HCT116 (cell line): ENCODE results near the gene ATXN1. TPM values are rescaled to one million over a fixed set of nuclear protein-coding genes. Genes with fewer than 3 reads are reported as not detected.

Experiments used
- ATAC-seq: fragments of 200-7000 bp; cut with Tn5 transposase; 2 replicates; pipeline ENCODE4 v1.9.1; 2020; ENCODE audit warnings: mild to moderate bottlenecking, moderate library complexity
- BruUV-seq: library from RNA; stranded (reverse); fragments of 400-500 nt; replicated peaks from 2 replicates; lab custom pipeline; 2021; lab: Mats Ljungman, UMichigan
- CTCF ChIA-PET: fragments of 300-600 bp; sonication (Branson Sonifier 250); formaldehyde crosslinking; loops from one replicate; lab custom pipeline; 2021; ENCODE audit warnings: antibody characterized with exemption; lab: Charles Lee
- POLR2A ChIA-PET: fragments of 300-600, 350-600 bp; sonication (Branson Sonifier 250); formaldehyde crosslinking; loops from one replicate; lab custom pipeline; 2021; ENCODE audit warnings: antibody characterized with exemption; lab: Charles Lee
- RAD21 ChIA-PET, 2 experiments: fragments of 300-600 bp; sonication (Branson Sonifier 250); formaldehyde crosslinking; loops; one replicate each; lab custom pipeline; 2023; ENCODE audit warnings: low total read pairs in 2 of 2; ENCODE audit not compliant: uncharacterized antibody in 2 of 2, unreplicated experiment in 2 of 2, low non-redundant PET in 1 of 2; lab: Charles Lee
- DNase-seq: peaks from one replicate; pipeline ENCODE4 v3.0.0-alpha.2; 2010; ENCODE audit warnings: low read depth, low spot score
- H2AFZ ChIP-seq: fragments of 200-600 bp; shearing (Covaris generic), sonication (generic); 2 replicates; pipeline ENCODE4 v1.6.1; 2017; ENCODE audit warnings: low read depth, mixed run types, mixed read lengths, antibody characterized with exemption, low read length; ENCODE audit not compliant: poor library complexity, severe bottlenecking
- H3K27ac ChIP-seq: 2 replicates; pipeline ENCODE4 v1.5.1; 2012; ENCODE audit warnings: low read depth, low read length
- H3K27me3 ChIP-seq: fragments of 200-600 bp; sonication (generic); 2 replicates; pipeline ENCODE4 v1.6.1; 2016; ENCODE audit warnings: mixed run types, low read length, mixed read lengths; ENCODE audit not compliant: insufficient read depth
- H3K36me3 ChIP-seq, 2 experiments: fragments of 200-500 bp in 1 of 2; fragments of 200-600 bp in 1 of 2; sonication (Bioruptor generic) in 1 of 2; sonication (generic) in 1 of 2; 2 replicates each; pipeline versions ENCODE4 v1.5.1 to v1.6.1; 2014 to 2016; ENCODE audit warnings: low read length in 2 of 2, inconsistent platforms in 1 of 2, mixed read lengths in 1 of 2, mixed run types in 1 of 2; ENCODE audit not compliant: insufficient read depth in 2 of 2, control insufficient read depth in 1 of 2
- H3K4me1 ChIP-seq, 2 experiments: fragments of 200-600 bp in 1 of 2; sonication (generic) in 1 of 2; 2 replicates each; pipeline versions ENCODE4 v1.5.1 to v1.6.1; 2012 to 2017; ENCODE audit warnings: low read length in 2 of 2, inconsistent platforms in 1 of 2, mild to moderate bottlenecking in 1 of 2, mixed read lengths in 1 of 2, mixed run types in 1 of 2, moderate library complexity in 1 of 2; ENCODE audit not compliant: insufficient read depth in 2 of 2, control insufficient read depth in 1 of 2
- H3K4me2 ChIP-seq: fragments of 200-600 bp; sonication (generic); 2 replicates; pipeline ENCODE4 v1.6.1; 2017; ENCODE audit warnings: mixed run types, low read length, mixed read lengths
- H3K4me3 ChIP-seq, 2 experiments: fragments of 200-600 bp in 1 of 2; sonication (generic) in 1 of 2; replicated peaks in 1 of 2; 2 replicates each; pipeline ENCODE4 v1.5.1; 2011 to 2016; ENCODE audit warnings: low read length in 2 of 2, control low read depth in 1 of 2, low read depth in 1 of 2, mild to moderate bottlenecking in 1 of 2, mixed read lengths in 1 of 2, mixed run types in 1 of 2
- H3K79me2 ChIP-seq: fragments of 200-600 bp; sonication (generic); 2 replicates; pipeline ENCODE4 v1.6.1; 2017; ENCODE audit warnings: mild to moderate bottlenecking, mixed run types, low read length, moderate library complexity, mixed read lengths; ENCODE audit not compliant: insufficient read depth
- H3K9ac ChIP-seq: fragments of 200-600 bp; sonication (generic); 2 replicates; pipeline ENCODE4 v1.6.1; 2016; ENCODE audit warnings: low read length, mixed read lengths
- H3K9me2 ChIP-seq: fragments of 200-600 bp; sonication (generic), shearing (Covaris generic); 2 replicates; pipeline ENCODE4 v1.6.1; 2017; ENCODE audit warnings: mixed run types, mild to moderate bottlenecking, moderate library complexity; ENCODE audit not compliant: insufficient read depth
- H3K9me3 ChIP-seq, 2 experiments: fragments of 200-500 bp in 1 of 2; fragments of 200-600 bp in 1 of 2; sonication (Bioruptor generic) in 1 of 2; sonication (generic) in 1 of 2; 2 replicates each; pipeline ENCODE4 v1.6.1; 2014 to 2017; ENCODE audit warnings: low read length in 2 of 2, mixed read lengths in 2 of 2, inconsistent platforms in 1 of 2, low read depth in 1 of 2, mild to moderate bottlenecking in 1 of 2, mixed run types in 1 of 2, moderate library complexity in 1 of 2; ENCODE audit not compliant: control insufficient read depth in 1 of 2, insufficient read depth in 1 of 2
- H4K20me1 ChIP-seq: fragments of 200-600 bp; sonication (generic), shearing (Covaris generic); 2 replicates; pipeline ENCODE4 v1.6.1; 2017; ENCODE audit warnings: mixed run types, mild to moderate bottlenecking, moderate library complexity; ENCODE audit not compliant: insufficient read depth
- ATF3 ChIP-seq: IDR thresholded peaks from 2 replicates; pipeline ENCODE4 v1.6.1; 2012
- CEBPB ChIP-seq: IDR thresholded peaks from 2 replicates; pipeline ENCODE4 v1.6.1; 2012; ENCODE audit warnings: low read depth
- CTCF ChIP-seq, 3 experiments: fragments of 200-600 bp in 1 of 3; sonication (generic) in 1 of 3; IDR thresholded peaks in 2 of 3; conservative IDR thresholded peaks in 1 of 3; 2 replicates each; pipeline ENCODE4 v1.5.1; 2012 to 2017; ENCODE audit warnings: low read depth in 2 of 3, low read length in 2 of 3, antibody characterized with exemption in 1 of 3, borderline replicate concordance in 1 of 3, control low read depth in 1 of 3, mild to moderate bottlenecking in 1 of 3, mixed read lengths in 1 of 3, mixed run types in 1 of 3, moderate library complexity in 1 of 3; ENCODE audit not compliant: insufficient read depth in 1 of 3
- EGR1 ChIP-seq: IDR thresholded peaks from 2 replicates; pipeline ENCODE4 v1.6.1; 2012; ENCODE audit warnings: low read depth
- ELF1 ChIP-seq: IDR thresholded peaks from 2 replicates; pipeline ENCODE4 v1.6.1; 2012; ENCODE audit warnings: low read depth, borderline replicate concordance
- EZH2 ChIP-seq: fragments of 200-600 bp; sonication (generic); IDR thresholded peaks from 2 replicates; pipeline ENCODE4 v1.6.1; 2017; ENCODE audit warnings: antibody characterized with exemption, mixed run types
- EZH2phosphoT487 ChIP-seq: fragments of 200-600 bp; IDR thresholded peaks from 2 replicates; pipeline ENCODE4 v1.6.1; 2018; ENCODE audit warnings: antibody characterized with exemption, borderline replicate concordance
- FOSL1 ChIP-seq: IDR thresholded peaks from 2 replicates; pipeline ENCODE4 v1.6.1; 2012; ENCODE audit warnings: low read depth
- JUND ChIP-seq: IDR thresholded peaks from 2 replicates; pipeline ENCODE4 v1.6.1; 2012
- MAX ChIP-seq: IDR thresholded peaks from 2 replicates; pipeline ENCODE4 v1.6.1; 2012
- POLR2A ChIP-seq: IDR thresholded peaks from 2 replicates; pipeline ENCODE4 v1.7.0; 2011; ENCODE audit warnings: borderline replicate concordance; ENCODE audit not compliant: insufficient read depth, insufficient read length; ENCODE audit errors: extremely low read depth
- POLR2AphosphoS5 ChIP-seq: IDR thresholded peaks from 2 replicates; pipeline ENCODE4 v1.6.1; 2011; ENCODE audit warnings: mild to moderate bottlenecking, low read depth, low read length, moderate library complexity
- RAD21 ChIP-seq: IDR thresholded peaks from 2 replicates; pipeline ENCODE4 v1.6.1; 2012; ENCODE audit warnings: low read depth, mild to moderate bottlenecking
- REST ChIP-seq: IDR thresholded peaks from 2 replicates; pipeline ENCODE4 v1.6.1; 2012; ENCODE audit warnings: low read depth
- SIN3A ChIP-seq: IDR thresholded peaks from 2 replicates; pipeline ENCODE4 v1.6.1; 2012; ENCODE audit warnings: low read depth
- SRF ChIP-seq: IDR thresholded peaks from 2 replicates; pipeline ENCODE4 v1.6.1; 2012; ENCODE audit warnings: low read depth
- TCF7L2 ChIP-seq: IDR thresholded peaks from 2 replicates; pipeline ENCODE4 v1.7.0; 2011; ENCODE audit warnings: borderline replicate concordance, inconsistent platforms; ENCODE audit not compliant: insufficient read depth, insufficient read length; ENCODE audit errors: extremely low read depth
- ZBTB33 ChIP-seq: IDR thresholded peaks from 2 replicates; pipeline ENCODE4 v1.6.1; 2011; ENCODE audit warnings: mild to moderate bottlenecking, low read length, moderate library complexity; ENCODE audit not compliant: insufficient replicate concordance; ENCODE audit errors: extremely low read depth
- ZFX ChIP-seq: fragments of 450-650 bp; IDR thresholded peaks from 2 replicates; pipeline ENCODE4 v1.6.1; 2017
- ZNF274 ChIP-seq: fragments of 200-500 bp; sonication (Bioruptor generic); IDR thresholded peaks from 2 replicates; pipeline ENCODE4 v1.6.1; 2014; ENCODE audit warnings: mild to moderate bottlenecking, low read depth, low read length, inconsistent platforms
- intact Hi-C: fragments of 100-400 bp; cut with micrococcal nuclease; formaldehyde crosslinking; loops from 2 replicates; pipeline ENCODE4 v1.10.0; 2022
- total RNA-seq: library from RNA; stranded (reverse); gene quantifications from one replicate; pipeline ENCODE4 v1.2.1, GENCODE V29; 2021; ENCODE audit not compliant: unreplicated experiment

Gene ATXN1
- total RNA-seq, 1 experiment from 2014 or later = 21.0 TPM

GRCh38 chr6:16735014-16735413 lies 26.2 kb downstream of the ATXN1 start:
- intact Hi-C loops = no loop called here
- Histone ChIP-seq H3K4me3 (no peak overlapping the region), H3K79me2 (no peaks in the 10 kb centered on the region), H3K9me2 (no peaks in the 10 kb centered on the region), H3K4me1 (peaks cover 7 to 17% of the 10 kb centered on the region in 2 experiments; a peak in 3 of 4 replicates), H3K27ac (no peak overlapping the region), H3K9me3 (no peaks in the 10 kb centered on the region), H2AFZ (no peak overlapping the region), H3K4me2 (no peak overlapping the region), H4K20me1 (no peaks in the 10 kb centered on the region), H3K9ac (no peak overlapping the region), H3K27me3 (no peaks in the 10 kb centered on the region), H3K36me3 (no peaks in the 10 kb centered on the region)
- TF ChIP-seq FOSL1 (no peak), ZFX (no peak), RAD21 (no peak), CEBPB (no peak), ATF3 (no peak), POLR2AphosphoS5 (no peak), EGR1 (no peak), EZH2 (no peak), REST (no peak), EZH2phosphoT487 (no peak), SRF (no peak), MAX (no peak), JUND (no peak), SIN3A (no peak), CTCF (IDR thresholded peaks at IDR 0.05 in 2 of 3, conservative IDR thresholded peaks at IDR 0.05 in 1 of 3; ENCODE audit: borderline replicate concordance in 1 of 3, insufficient read depth in 1 of 3, low read depth in 2 of 3, low read length in 2 of 3) (no peak), ZBTB33 (no peak), TCF7L2 (no peak), ZNF274 (no peak), POLR2A (no peak), ELF1 (no peak)
- CTCF ChIA-PET = no interaction called here
- ATAC-seq (no peak), DNase-seq (no peak)
- BruUV-seq = no TSS peak
- RAD21 ChIA-PET = no interaction called here
- POLR2A ChIA-PET = no interaction called here
